Retinal pigment epithelial cell (primary cell): ENCODE measurements around the gene SKAP1.
"Not testable (repeated sequence)": the region's sequence is repeated elsewhere in the genome, so short reads cannot be mapped to it uniquely, and the experiment has no call there.

Experiments used
- DNase-seq: peaks from one replicate; pipeline ENCODE4 v3.0.0-alpha.2; 2010; ENCODE audit warnings: low read depth
- H3K4me3 ChIP-seq: 2 replicates; pipeline ENCODE4 v1.5.1; 2011; ENCODE audit warnings: mild to moderate bottlenecking, low read length, control low read depth, moderate library complexity
- CTCF ChIP-seq: conservative IDR thresholded peaks from 2 replicates; pipeline ENCODE4 v1.5.1; 2011; ENCODE audit warnings: low read depth, low read length, control low read depth, inconsistent platforms

The SKAP1 gene

GRCh38 chr17:48352630-48353029 lies 77.4 kb downstream of the SKAP1 start:
- TF ChIP-seq CTCF: no peak
- DNase-seq: no peak

GRCh38 chr17:48351911-48352332 lies 78.1 kb downstream of the SKAP1 start:
- DNase-seq: no peak
- TF ChIP-seq CTCF: peak; percentile 63
- no peak overlapping the region for H3K4me3 ChIP-seq

More at GRCh38 chr17:48352630-48353029, 77.4 kb downstream of the SKAP1 start:
- no peak overlapping the region for H3K4me3 ChIP-seq

GRCh38 chr17:48348352-48348751 lies 81.7 kb downstream of the SKAP1 start:
- no peak for DNase-seq
- H3K4me3 ChIP-seq: no peak overlapping the region
- TF ChIP-seq CTCF: no peak

GRCh38 chr17:48347177-48347576 lies 82.8 kb downstream of the SKAP1 start:
- no peak for TF ChIP-seq CTCF
- no peak for DNase-seq
- no peak overlapping the region for H3K4me3 ChIP-seq

- no peak for DNase-seq
- no peak for TF ChIP-seq CTCF
- no peak overlapping the region for H3K4me3 ChIP-seq
These were observed 85.8 kb downstream of the SKAP1 start for GRCh38 chr17:48344251-48344650.

- TF ChIP-seq CTCF: no peak
- no peak for DNase-seq
- H3K4me3 ChIP-seq: no peak overlapping the region
These were observed 89.1 kb downstream of the SKAP1 start for GRCh38 chr17:48340916-48341315.

- TF ChIP-seq CTCF: no peak
- H3K4me3 ChIP-seq: no peak overlapping the region
- DNase-seq: no peak
These were observed 91.3 kb downstream of the SKAP1 start for GRCh38 chr17:48338720-48339119.

- DNase-seq, H3K4me3 ChIP-seq: not testable (repeated sequence)
These were observed 92.1 kb downstream of the SKAP1 start for GRCh38 chr17:48337903-48338302.
